BJ (cell line): ENCODE data around the gene ZC4H2. TPM values are rescaled to one million over a fixed set of nuclear protein-coding genes. Genes with fewer than 3 reads are reported as not detected.

Experiments used
- CTCF ChIA-PET: fragments of 350-600 bp; formaldehyde crosslinking; extraction: SDS; loops from one replicate; lab custom pipeline; 2021; ENCODE audit warnings: antibody characterized with exemption, inconsistent platforms; lab: Yijun Ruan, JAX
- POLR2A ChIA-PET: fragments of 300-600 bp; sonication (Branson Sonifier 250); formaldehyde crosslinking; extraction: SDS; loops from one replicate; lab custom pipeline; 2021; ENCODE audit warnings: antibody characterized with exemption; lab: Charles Lee
- DNase-seq: peaks from one replicate; pipeline ENCODE4 v3.0.0-alpha.2; 2011; ENCODE audit warnings: low read depth
- H3K27me3 ChIP-seq: 2 replicates; pipeline ENCODE4 v1.6.0; 2011; ENCODE audit warnings: low read length; ENCODE audit not compliant: control insufficient read depth, insufficient read depth
- H3K36me3 ChIP-seq: 2 replicates; pipeline ENCODE4 v1.5.1; 2011; ENCODE audit warnings: low read length; ENCODE audit not compliant: control insufficient read depth, insufficient read depth
- H3K4me3 ChIP-seq: 2 replicates; pipeline ENCODE4 v1.5.1; 2011; ENCODE audit warnings: low read depth, mild to moderate bottlenecking, control low read depth, low read length
- polyA plus RNA-seq: library from polyadenylated mRNA; depleted of rRNA; stranded (reverse); fragments of >200 nt; gene quantifications from 2 replicates; pipeline ENCODE4 v1.2.3, GENCODE V29; 2011
- TF ChIP-seq, protein P1 (sequence below): IDR thresholded peaks from 2 replicates; pipeline ENCODE4 v1.5.1; 2011; ENCODE audit warnings: low read depth, mild to moderate bottlenecking, control low read depth, inconsistent platforms, low read length, moderate library complexity; ENCODE audit not compliant: insufficient read depth

The ZC4H2 gene
- polyA plus RNA-seq, 1 experiment, result 8.2 TPM

DNA sequence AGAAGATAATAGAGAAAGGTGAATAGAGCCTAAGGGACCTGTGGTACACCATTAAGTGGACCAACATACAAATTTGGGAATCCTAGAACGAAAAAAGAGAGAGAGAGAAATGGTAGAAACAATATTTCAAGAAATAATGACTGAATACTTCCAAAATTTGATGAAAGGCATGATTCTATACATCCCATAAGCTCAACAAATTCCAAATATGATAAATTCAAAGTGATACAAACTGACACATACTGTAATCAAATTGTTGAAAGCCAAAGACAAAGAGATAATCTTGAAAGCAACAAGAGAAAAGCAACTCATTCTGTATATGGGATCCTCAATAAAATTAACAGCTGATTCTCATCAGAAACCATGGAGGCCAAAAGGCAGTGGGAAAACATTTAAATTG, 20.6 kb upstream of the ZC4H2 start:
- TF ChIP-seq, protein P1, sequence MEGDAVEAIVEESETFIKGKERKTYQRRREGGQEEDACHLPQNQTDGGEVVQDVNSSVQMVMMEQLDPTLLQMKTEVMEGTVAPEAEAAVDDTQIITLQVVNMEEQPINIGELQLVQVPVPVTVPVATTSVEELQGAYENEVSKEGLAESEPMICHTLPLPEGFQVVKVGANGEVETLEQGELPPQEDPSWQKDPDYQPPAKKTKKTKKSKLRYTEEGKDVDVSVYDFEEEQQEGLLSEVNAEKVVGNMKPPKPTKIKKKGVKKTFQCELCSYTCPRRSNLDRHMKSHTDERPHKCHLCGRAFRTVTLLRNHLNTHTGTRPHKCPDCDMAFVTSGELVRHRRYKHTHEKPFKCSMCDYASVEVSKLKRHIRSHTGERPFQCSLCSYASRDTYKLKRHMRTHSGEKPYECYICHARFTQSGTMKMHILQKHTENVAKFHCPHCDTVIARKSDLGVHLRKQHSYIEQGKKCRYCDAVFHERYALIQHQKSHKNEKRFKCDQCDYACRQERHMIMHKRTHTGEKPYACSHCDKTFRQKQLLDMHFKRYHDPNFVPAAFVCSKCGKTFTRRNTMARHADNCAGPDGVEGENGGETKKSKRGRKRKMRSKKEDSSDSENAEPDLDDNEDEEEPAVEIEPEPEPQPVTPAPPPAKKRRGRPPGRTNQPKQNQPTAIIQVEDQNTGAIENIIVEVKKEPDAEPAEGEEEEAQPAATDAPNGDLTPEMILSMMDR, result no peak
- Histone ChIP-seq H3K36me3 (no peaks in the 10 kb centered on the region), H3K4me3 (no peak overlapping the region), H3K27me3 (no peaks in the 10 kb centered on the region)
- ChIA-PET CTCF (no interaction called here), POLR2A (no interaction called here)
- DNase-seq, result no peak

- Histone ChIP-seq H3K27me3 (no peaks in the 10 kb centered on the region), H3K4me3 (no peak overlapping the region), H3K36me3 (no peaks in the 10 kb centered on the region)
- CTCF ChIA-PET, result no interaction called here
- no peak for DNase-seq
- TF ChIP-seq, protein P1, result no peak
- POLR2A ChIA-PET, result no interaction called here
Measured at GRCh38 chrX:64994131-64994798, 18.0 kb upstream of the ZC4H2 start.

DNA sequence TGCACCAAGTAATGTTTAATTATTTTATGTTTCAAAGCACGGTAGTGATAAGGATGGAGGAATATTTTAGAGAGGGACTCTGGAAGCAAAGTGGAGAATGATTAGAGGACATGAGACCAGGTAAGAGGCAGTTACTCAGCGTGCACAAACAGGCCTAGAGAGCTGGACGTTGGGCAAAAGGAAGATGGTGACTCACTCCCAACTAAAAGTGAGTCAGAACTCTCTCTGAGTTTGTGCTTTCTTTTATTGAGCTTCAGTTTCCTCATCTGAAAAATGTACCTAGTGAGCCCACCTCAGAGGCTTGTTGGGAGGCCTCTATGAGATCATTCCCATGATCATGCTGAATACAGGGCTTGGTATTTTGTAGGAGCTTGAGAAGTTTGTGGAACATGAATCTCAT, 1.6 kb upstream of the ZC4H2 start:
- ChIA-PET POLR2A (no interaction called here), CTCF (no interaction called here)
- no peaks in the 10 kb centered on the region for H3K36me3 ChIP-seq
- H3K27me3 ChIP-seq, result no peaks in the 10 kb centered on the region
- H3K4me3 ChIP-seq, result no peak overlapping the region
- no peak for DNase-seq
- TF ChIP-seq, protein P1, result no peak

DNA sequence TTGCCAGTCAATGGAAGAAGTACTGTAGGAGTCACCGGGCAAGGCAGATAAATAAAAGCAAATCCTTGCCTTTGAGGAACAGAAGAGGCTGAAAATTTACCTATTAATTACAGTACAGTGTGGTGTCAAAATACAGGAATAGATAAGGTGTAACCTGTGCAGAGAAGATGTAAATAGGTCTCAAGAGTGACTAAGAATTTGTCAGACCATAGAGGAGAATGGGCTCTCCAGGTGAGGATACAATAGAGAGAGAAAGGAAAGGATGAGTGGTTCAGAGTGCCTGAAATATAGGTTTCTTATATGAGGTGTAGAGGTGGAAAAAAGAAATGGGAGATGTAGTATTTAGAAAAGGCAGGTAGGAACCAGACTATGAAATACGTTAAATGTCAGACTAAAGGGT, 801 bp upstream of the ZC4H2 start:
- ChIA-PET POLR2A (interaction anchor here (0.6 kb wide), 1 partner anchor 34 kb away, joined by 4 read pairs; no protein-coding TSS in a partner anchor), CTCF (no interaction called here)
- no peak for DNase-seq
- TF ChIP-seq, protein P1, result no peak
- H3K36me3 ChIP-seq, result no peaks in the 10 kb centered on the region
- H3K4me3 ChIP-seq, result no peak overlapping the region
- H3K27me3 ChIP-seq, result no peaks in the 10 kb centered on the region

- ChIA-PET CTCF (no interaction called here), POLR2A (no interaction called here)
- TF ChIP-seq, protein P1, result no peak
- Histone ChIP-seq H3K4me3 (peak overlapping the region; percentile 58), H3K36me3 (no peaks in the 10 kb centered on the region), H3K27me3 (no peaks in the 10 kb centered on the region)
- DNase-seq, result no peak
Measured at GRCh38 chrX:64976673-64977040, 407 bp upstream of the ZC4H2 start.
